A673 (cell line): Measurements from ENCODE around the gene EEPD1. TPM values are rescaled to one million over a fixed set of nuclear protein-coding genes. Genes with fewer than 3 reads are reported as not detected.

ENCODE experiments used
- BruUV-seq: library from RNA; stranded (reverse); fragments of 400-500 nt; replicated peaks from 2 replicates; lab custom pipeline; 2021; lab: Mats Ljungman, UMichigan
- CTCF ChIA-PET: fragments of 300-600 bp; sonication (Branson Sonifier 250); formaldehyde crosslinking; loops from one replicate; lab custom pipeline; 2022; ENCODE audit warnings: antibody characterized with exemption; lab: Charles Lee
- POLR2A ChIA-PET: fragments of 300-600 bp; sonication (Branson Sonifier 250); formaldehyde crosslinking; loops from one replicate; lab custom pipeline; 2022; ENCODE audit warnings: antibody characterized with exemption; ENCODE audit not compliant: low non-redundant PET; lab: Charles Lee
- DNase-seq: peaks from one replicate; pipeline ENCODE4 v3.0.0-alpha.2; 2015; ENCODE audit warnings: low spot score
- H3K27ac ChIP-seq: fragments of 200-600 bp; sonication (generic); 2 replicates; pipeline ENCODE4 v1.5.1; 2016; ENCODE audit warnings: mixed run types, low read depth, mild to moderate bottlenecking, mixed read lengths, antibody characterized with exemption, low read length; ENCODE audit not compliant: poor library complexity, severe bottlenecking
- H3K27me3 ChIP-seq: fragments of 200-600 bp; sonication (generic); replicated peaks from 2 replicates; pipeline ENCODE4 v1.6.1; 2017; ENCODE audit warnings: mixed run types, low read depth, mild to moderate bottlenecking, mixed read lengths, antibody characterized with exemption, low read length; ENCODE audit not compliant: insufficient read depth, poor library complexity
- H3K36me3 ChIP-seq: fragments of 200-600 bp; sonication (generic); 2 replicates; pipeline ENCODE4 v1.6.1; 2016; ENCODE audit warnings: mixed run types, mild to moderate bottlenecking, mixed read lengths, antibody characterized with exemption, low read length; ENCODE audit not compliant: insufficient read depth, poor library complexity, severe bottlenecking
- H3K4me1 ChIP-seq: fragments of 200-600 bp; sonication (generic); 2 replicates; pipeline ENCODE4 v1.6.1; 2017; ENCODE audit warnings: mixed run types, mild to moderate bottlenecking, mixed read lengths, antibody characterized with exemption, low read length; ENCODE audit not compliant: insufficient read depth, poor library complexity, severe bottlenecking
- H3K4me3 ChIP-seq: fragments of 200-600 bp; sonication (generic); 2 replicates; pipeline ENCODE4 v1.5.1; 2016; ENCODE audit warnings: low read depth, mixed run types, mild to moderate bottlenecking, mixed read lengths, low read length; ENCODE audit not compliant: poor library complexity, severe bottlenecking
- H3K9me3 ChIP-seq: fragments of 200-600 bp; sonication (generic); 2 replicates; pipeline ENCODE4 v1.6.1; 2016; ENCODE audit warnings: mixed run types, low read depth, mild to moderate bottlenecking, mixed read lengths, antibody characterized with exemption, low read length; ENCODE audit not compliant: poor library complexity, severe bottlenecking
- CTCF ChIP-seq: fragments of 300-800, 200-600 bp; sonication (generic); conservative IDR thresholded peaks from 2 replicates; pipeline ENCODE4 v1.5.1; 2017; ENCODE audit warnings: low read depth, mild to moderate bottlenecking, antibody characterized with exemption, low read length, moderate library complexity, mixed read lengths
- EZH2 ChIP-seq: fragments of 200-600 bp; sonication (generic); IDR thresholded peaks from 2 replicates; pipeline ENCODE4 v1.6.1; 2017; ENCODE audit warnings: borderline replicate concordance, low read depth, mild to moderate bottlenecking, mixed read lengths, antibody characterized with exemption, low read length; ENCODE audit not compliant: poor library complexity, severe bottlenecking
- intact Hi-C: fragments of 100-400 bp; cut with micrococcal nuclease; formaldehyde crosslinking; loops from one replicate; pipeline ENCODE4 v1.10.0; 2022; ENCODE audit not compliant: unreplicated experiment
- total RNA-seq: library from RNA; stranded (reverse); gene quantifications from 2 replicates; pipeline ENCODE4 v1.2.3, GENCODE V29; 2021

Gene EEPD1
- total RNA-seq, 1 experiment from 2014 or later: 2.5 TPM

- POLR2A ChIA-PET: interaction anchor here (0.6 kb wide), 1 partner anchor 133 kb away, joined by 3 read pairs; no protein-coding TSS in a partner anchor
Measured at GRCh38 chr7:36167403-36168050, 14.5 kb downstream of the EEPD1 start.

GRCh38 chr7:36171503-36171902 is 18.4 kb downstream of the EEPD1 start:
- BruUV-seq: no TSS peak
- Histone ChIP-seq H3K4me1 (no peaks in the 10 kb centered on the region), H3K27me3 (no peaks in the 10 kb centered on the region), H3K4me3 (no peak overlapping the region), H3K27ac (no peak overlapping the region), H3K36me3 (no peaks in the 10 kb centered on the region), H3K9me3 (no peaks in the 10 kb centered on the region)
- ChIA-PET POLR2A (no interaction called here), CTCF (no interaction called here)
- no peak for DNase-seq
- TF ChIP-seq EZH2 (no peak), CTCF (no peak)
- intact Hi-C loops: no loop called here

More at GRCh38 chr7:36167403-36168050, 14.5 kb downstream of the EEPD1 start:
- BruUV-seq: no TSS peak
- no peaks in the 10 kb centered on the region for H3K27me3 ChIP-seq
- intact Hi-C loops: no loop called here
- H3K4me1 ChIP-seq: no peaks in the 10 kb centered on the region
- no peaks in the 10 kb centered on the region for H3K9me3 ChIP-seq
- CTCF ChIA-PET: no interaction called here
- no peak overlapping the region for H3K4me3 ChIP-seq
- TF ChIP-seq EZH2 (no peak), CTCF (no peak)
- no peaks in the 10 kb centered on the region for H3K36me3 ChIP-seq
- DNase-seq: no peak
- H3K27ac ChIP-seq: no peak overlapping the region

- no peak overlapping the region for H3K4me3 ChIP-seq
- H3K27ac ChIP-seq: no peak overlapping the region
- no peaks in the 10 kb centered on the region for H3K27me3 ChIP-seq
- DNase-seq: no peak
- BruUV-seq: no TSS peak
- intact Hi-C loops: no loop called here
- no peaks in the 10 kb centered on the region for H3K4me1 ChIP-seq
- TF ChIP-seq CTCF (no peak), EZH2 (no peak)
- POLR2A ChIA-PET: no interaction called here
- no peaks in the 10 kb centered on the region for H3K36me3 ChIP-seq
- H3K9me3 ChIP-seq: no peaks in the 10 kb centered on the region
- CTCF ChIA-PET: no interaction called here
Measured at GRCh38 chr7:36175886-36176285, 22.8 kb downstream of the EEPD1 start.
